Neuronal stem cell (in vitro differentiated cells): Measurements from ENCODE around the gene ATP11A.

Experiments
- DNase-seq: peaks from one replicate; pipeline ENCODE4 v3.0.0-alpha.2; 2013; ENCODE audit warnings: low spot score
- H2AFZ ChIP-seq: one replicate; pipeline ENCODE4 v1.6.1; 2013; ENCODE audit warnings: mild to moderate bottlenecking, low read length, inconsistent platforms
- H2AK5ac ChIP-seq: 2 replicates; pipeline ENCODE4 v1.6.1; 2013; ENCODE audit warnings: low read depth, mild to moderate bottlenecking, inconsistent platforms, low read length, moderate library complexity, mixed read lengths
- H2BK120ac ChIP-seq: 2 replicates; pipeline ENCODE4 v1.6.1; 2013; ENCODE audit warnings: low read depth, mild to moderate bottlenecking, inconsistent platforms, low read length, moderate library complexity, mixed read lengths
- H2BK12ac ChIP-seq: one replicate; pipeline ENCODE4 v1.6.1; 2013; ENCODE audit warnings: low read length, inconsistent platforms
- H2BK15ac ChIP-seq: 2 replicates; pipeline ENCODE4 v1.6.1; 2013; ENCODE audit warnings: mild to moderate bottlenecking, low read length, inconsistent platforms, mixed read lengths
- H2BK5ac ChIP-seq: one replicate; pipeline ENCODE4 v1.6.1; 2013; ENCODE audit warnings: inconsistent platforms, mild to moderate bottlenecking, low read length, moderate library complexity
- H3K14ac ChIP-seq: one replicate; pipeline ENCODE4 v1.6.1; 2013; ENCODE audit warnings: low read length, inconsistent platforms
- H3K18ac ChIP-seq: 2 replicates; pipeline ENCODE4 v1.6.1; 2013; ENCODE audit warnings: low read length, inconsistent platforms
- H3K23ac ChIP-seq: 2 replicates; pipeline ENCODE4 v1.6.1; 2013; ENCODE audit warnings: low read depth, mild to moderate bottlenecking, mixed read lengths, low read length, inconsistent platforms; ENCODE audit not compliant: poor library complexity
- H3K27ac ChIP-seq: replicated peaks from 3 replicates; pipeline ENCODE4 v1.5.1; 2013; ENCODE audit warnings: low read length, inconsistent platforms
- H3K27me3 ChIP-seq, 3 experiments: 2 replicates each; pipeline ENCODE4 v1.6.1; 2013; ENCODE audit warnings: low read length in 3 of 3, mild to moderate bottlenecking in 2 of 3, inconsistent platforms in 1 of 3, low read depth in 1 of 3, mixed read lengths in 1 of 3, moderate library complexity in 1 of 3; ENCODE audit not compliant: control insufficient read depth in 3 of 3, insufficient read depth in 3 of 3
- H3K36me3 ChIP-seq, 2 donors: replicated peaks in 1 of 2; 2 replicates each; pipeline ENCODE4 v1.6.1; 2013; ENCODE audit warnings: low read length in 2 of 2; ENCODE audit not compliant: control insufficient read depth in 2 of 2, insufficient read depth in 2 of 2
- H3K4ac ChIP-seq: 2 replicates; pipeline ENCODE4 v1.6.1; 2013; ENCODE audit warnings: inconsistent platforms, mild to moderate bottlenecking, low read length, moderate library complexity
- H3K4me1 ChIP-seq, 2 donors: 1 replicate in 1 of 2; 2 replicates in 1 of 2; pipeline ENCODE4 v1.6.1; 2013; ENCODE audit warnings: low read length in 2 of 2, low read depth in 1 of 2; ENCODE audit not compliant: control insufficient read depth in 2 of 2, insufficient read depth in 1 of 2
- H3K4me2 ChIP-seq: one replicate; pipeline ENCODE4 v1.6.1; 2013; ENCODE audit warnings: mild to moderate bottlenecking, low read length, inconsistent platforms; ENCODE audit not compliant: insufficient read depth, poor library complexity, severe bottlenecking
- H3K4me3 ChIP-seq, 2 donors: 2 replicates each; pipeline ENCODE4 v1.5.1; 2013; ENCODE audit warnings: low read length in 2 of 2, mild to moderate bottlenecking in 2 of 2, inconsistent platforms in 1 of 2, moderate library complexity in 1 of 2
- H3K79me1 ChIP-seq: one replicate; pipeline ENCODE4 v1.6.1; 2013; ENCODE audit warnings: low read depth, mild to moderate bottlenecking, inconsistent platforms, low read length, moderate library complexity
- H3K9ac ChIP-seq: one replicate; pipeline ENCODE4 v1.6.1; 2013; ENCODE audit warnings: mild to moderate bottlenecking, low read depth, low read length, inconsistent platforms; ENCODE audit not compliant: poor library complexity
- H3K9me3 ChIP-seq, 2 donors: replicated peaks in 1 of 2; 2 replicates each; pipeline versions ENCODE3 to v1.6.1; 2013; ENCODE audit warnings: low read length in 2 of 2, mild to moderate bottlenecking in 2 of 2, inconsistent platforms in 1 of 2, low read depth in 1 of 2, mixed read lengths in 1 of 2, moderate library complexity in 1 of 2; ENCODE audit not compliant: control insufficient read depth in 2 of 2, insufficient read depth in 1 of 2
- H4K8ac ChIP-seq: one replicate; pipeline ENCODE4 v1.6.1; 2013; ENCODE audit warnings: low read depth, mild to moderate bottlenecking, inconsistent platforms, low read length, moderate library complexity
- H4K91ac ChIP-seq: one replicate; pipeline ENCODE4 v1.6.1; 2013; ENCODE audit warnings: low read length, low read depth, mild to moderate bottlenecking, inconsistent platforms; ENCODE audit not compliant: poor library complexity
- WGBS, 2 donors: extraction: QIAGEN DNeasy Blood & Tissue Kit; methylation state at CpG; one replicate each; pipeline ENCODE4 v1.1.7; 2013; ENCODE audit warnings: missing lambda C conversion rate in 2 of 2, mixed read lengths in 1 of 2; ENCODE audit not compliant: insufficient read length in 2 of 2, insufficient replicate concordance in 1 of 2; ENCODE audit errors: extremely low coverage in 2 of 2; 5-methylcytosine and 5-hydroxymethylcytosine counted together

ATP11A gene

GRCh38 chr13:112716841-112717520 is 27.1 kb downstream of the ATP11A start:
- Histone ChIP-seq H3K4me3 (no peak overlapping the region), H2AFZ (no peak overlapping the region), H4K8ac (no peak overlapping the region), H3K36me3 (peaks cover 0 to 5% of the 10 kb centered on the region in 2 donors), H3K14ac (no peak overlapping the region), H3K27ac (no peak overlapping the region), H3K9ac (no peak overlapping the region), H2BK15ac (no peak overlapping the region), H3K4me2 (no peak overlapping the region), H3K18ac (no peak overlapping the region), H2BK5ac (no peak overlapping the region), H2BK12ac (no peak overlapping the region), H3K27me3 (no peaks in the 10 kb centered on the region), H3K4ac (no peak overlapping the region), H2BK120ac (no peak overlapping the region), H3K4me1 (peaks cover 10 to 27% of the 10 kb centered on the region in 2 donors), H4K91ac (no peak overlapping the region), H3K9me3 (peaks cover 10 to 14% of the 10 kb centered on the region in 2 donors), H3K79me1 (peaks cover 6% of the 10 kb centered on the region), H2AK5ac (peak overlapping the region; percentile 76), H3K23ac (no peak overlapping the region)
- WGBS, 2 donors, result no CpG with 5 or more reads among the region's 14 CpGs
- no peak for DNase-seq

- Histone ChIP-seq H2BK120ac (no peak overlapping the region), H3K4me1 (peaks cover 0 to 19% of the 10 kb centered on the region in 2 donors), H2BK12ac (no peak overlapping the region), H3K9ac (no peak overlapping the region), H3K27ac (no peak overlapping the region), H3K23ac (no peak overlapping the region), H3K14ac (no peak overlapping the region), H3K4ac (no peak overlapping the region), H3K79me1 (peaks cover 6% of the 10 kb centered on the region), H3K9me3 (peaks cover 10 to 14% of the 10 kb centered on the region in 2 donors), H3K4me3 (no peak overlapping the region), H3K36me3 (peaks cover 0 to 5% of the 10 kb centered on the region in 2 donors), H4K8ac (no peak overlapping the region), H2AFZ (no peak overlapping the region), H2BK15ac (no peak overlapping the region), H3K27me3 (no peaks in the 10 kb centered on the region), H2BK5ac (no peak overlapping the region), H3K4me2 (no peak overlapping the region), H3K18ac (no peak overlapping the region), H2AK5ac (no peak overlapping the region), H4K91ac (no peak overlapping the region)
- WGBS, 2 donors, result no CpG with 5 or more reads among the region's 9 CpGs
- DNase-seq, result no peak
These were observed 28.5 kb downstream of the ATP11A start for GRCh38 chr13:112718318-112718717.

GRCh38 chr13:112719016-112719415 is 29.2 kb downstream of the ATP11A start:
- peaks cover 0 to 5% of the 10 kb centered on the region in 2 donors for H3K36me3 ChIP-seq
- H3K4me3 ChIP-seq, result no peak overlapping the region
- no CpG with 5 or more reads among the region's 11 CpGs for WGBS, 2 donors
- H2BK12ac ChIP-seq, result no peak overlapping the region
- H2BK15ac ChIP-seq, result no peak overlapping the region
- H2BK5ac ChIP-seq, result no peak overlapping the region
- no peak overlapping the region for H4K8ac ChIP-seq
- no peak overlapping the region for H3K4ac ChIP-seq
- no peak overlapping the region for H3K23ac ChIP-seq
- H3K79me1 ChIP-seq, result peaks cover 6% of the 10 kb centered on the region
- peaks cover 10 to 14% of the 10 kb centered on the region in 2 donors for H3K9me3 ChIP-seq
- no peak overlapping the region for H3K9ac ChIP-seq
- DNase-seq, result no peak
- H3K27me3 ChIP-seq, result no peaks in the 10 kb centered on the region
- H4K91ac ChIP-seq, result no peak overlapping the region
- H3K4me2 ChIP-seq, result no peak overlapping the region
- no peak overlapping the region for H3K14ac ChIP-seq
- H2AFZ ChIP-seq, result no peak overlapping the region
- H3K27ac ChIP-seq, result no peak overlapping the region
- no peak overlapping the region for H2AK5ac ChIP-seq
- no peak overlapping the region for H3K18ac ChIP-seq
- peaks cover 0 to 15% of the 10 kb centered on the region in 2 donors for H3K4me1 ChIP-seq
- no peak overlapping the region for H2BK120ac ChIP-seq

- no peak overlapping the region for H3K9ac ChIP-seq
- no peak overlapping the region for H3K14ac ChIP-seq
- peaks cover 0 to 1% of the 10 kb centered on the region in 2 donors for H3K36me3 ChIP-seq
- H3K79me1 ChIP-seq, result peaks cover 6% of the 10 kb centered on the region
- H2BK5ac ChIP-seq, result no peak overlapping the region
- H3K4ac ChIP-seq, result no peak overlapping the region
- no peak overlapping the region for H2AK5ac ChIP-seq
- H2BK12ac ChIP-seq, result no peak overlapping the region
- H3K27ac ChIP-seq, result no peak overlapping the region
- no peak overlapping the region for H2BK15ac ChIP-seq
- H3K23ac ChIP-seq, result no peak overlapping the region
- H3K4me3 ChIP-seq, result no peak overlapping the region
- no peaks in the 10 kb centered on the region for H3K27me3 ChIP-seq
- H3K4me1 ChIP-seq, result peaks cover 0 to 9% of the 10 kb centered on the region in 2 donors
- peaks cover 5 to 8% of the 10 kb centered on the region in 2 donors for H3K9me3 ChIP-seq
- no peak overlapping the region for H2AFZ ChIP-seq
- no peak overlapping the region for H4K91ac ChIP-seq
- DNase-seq, result no peak
- no CpG with 5 or more reads among the region's 2 CpGs for WGBS, 2 donors
- H3K4me2 ChIP-seq, result no peak overlapping the region
- no peak overlapping the region for H4K8ac ChIP-seq
- no peak overlapping the region for H3K18ac ChIP-seq
- H2BK120ac ChIP-seq, result no peak overlapping the region
These were observed 29.7 kb downstream of the ATP11A start for GRCh38 chr13:112719556-112719955.
